Measurements from ENCODE around the gene KRTAP12-2. TPM values are rescaled to one million over a fixed set of nuclear protein-coding genes. Genes with fewer than 3 reads are reported as not detected.

The KRTAP12-2 gene
- total RNA-seq, 1 experiment from 2014 or later: not detected

DNA sequence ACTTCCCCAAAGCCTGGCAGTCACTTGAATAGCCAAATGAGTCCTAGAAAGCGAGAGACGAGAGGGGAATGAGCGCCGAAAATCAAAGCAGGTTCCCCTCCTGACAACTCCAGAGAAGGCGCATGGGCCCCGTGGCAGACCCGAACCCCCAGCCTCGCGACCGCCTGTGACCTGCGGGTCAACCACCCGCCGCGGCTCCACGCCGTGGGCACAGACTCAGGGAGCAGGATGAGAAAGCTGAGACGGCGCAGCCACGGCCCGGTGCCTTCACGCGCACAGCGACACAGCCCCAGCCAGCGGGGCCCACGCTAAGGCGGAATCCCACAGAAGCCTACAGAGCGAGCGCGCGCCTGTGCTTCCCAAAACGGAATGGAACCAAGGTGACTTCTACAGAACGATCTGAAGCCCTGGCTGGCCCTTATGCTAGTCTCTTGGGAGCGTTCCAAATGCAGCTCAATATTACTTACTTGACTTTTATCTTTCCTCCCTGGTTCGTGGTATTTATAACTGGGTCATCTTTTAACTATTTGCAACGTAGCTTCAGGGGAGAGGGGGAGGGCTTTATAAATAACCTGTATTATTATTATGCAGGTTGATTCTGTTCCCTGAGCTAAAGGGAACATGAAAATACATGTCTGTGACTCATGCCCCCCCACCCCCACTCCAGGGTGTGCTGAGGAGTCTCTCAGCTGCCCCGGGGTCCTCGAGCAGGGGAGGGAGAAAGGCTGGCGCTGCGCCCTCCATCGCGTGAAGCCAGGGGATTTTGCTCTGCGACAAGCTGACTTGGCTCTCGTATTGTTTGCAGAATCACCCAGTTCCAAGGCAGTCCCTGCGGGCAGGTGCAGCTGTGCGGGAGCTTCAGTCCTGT, 42.9 kb upstream of the KRTAP12-2 start:
- CTCF ChIA-PET: interaction anchor here (1.2 kb wide), 1 partner anchor 23 kb away, joined by 4 read pairs; no protein-coding TSS in a partner anchor

DNA sequence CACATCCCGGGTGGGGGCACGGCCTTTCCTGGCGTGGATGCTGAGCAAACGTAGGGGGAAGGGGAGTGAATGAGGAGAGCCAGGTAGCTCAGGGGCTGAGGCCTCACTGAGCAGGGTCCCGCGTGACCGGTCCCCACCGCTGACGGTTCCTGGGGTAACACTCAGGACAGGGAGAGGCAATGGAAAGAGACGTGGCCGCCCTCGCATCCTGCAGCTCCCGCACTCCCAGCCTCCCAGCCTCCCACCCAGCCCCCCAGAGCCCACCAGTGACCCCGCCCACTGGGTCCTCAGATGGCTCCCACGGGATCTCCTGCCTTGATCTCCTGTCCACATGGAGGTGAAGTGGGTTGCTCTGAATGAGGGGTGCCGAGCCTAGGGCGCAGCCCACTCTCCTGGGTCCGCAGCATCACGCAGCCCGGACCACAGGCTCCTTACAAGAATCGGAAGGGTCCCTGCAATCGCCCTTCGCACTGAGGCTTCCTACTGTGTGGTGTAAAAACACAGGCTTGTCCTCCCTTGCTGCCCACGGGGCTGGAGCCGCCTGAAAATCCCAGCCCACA, 42.2 kb upstream of the KRTAP12-2 start:
- no peak overlapping the region for H3K4me3 Mint-ChIP-seq (ENCODE audit: low read depth, unreplicated experiment)

More for the DNA sequence above, 42.9 kb upstream of the KRTAP12-2 start:
- TF ChIP-seq, protein P1, sequence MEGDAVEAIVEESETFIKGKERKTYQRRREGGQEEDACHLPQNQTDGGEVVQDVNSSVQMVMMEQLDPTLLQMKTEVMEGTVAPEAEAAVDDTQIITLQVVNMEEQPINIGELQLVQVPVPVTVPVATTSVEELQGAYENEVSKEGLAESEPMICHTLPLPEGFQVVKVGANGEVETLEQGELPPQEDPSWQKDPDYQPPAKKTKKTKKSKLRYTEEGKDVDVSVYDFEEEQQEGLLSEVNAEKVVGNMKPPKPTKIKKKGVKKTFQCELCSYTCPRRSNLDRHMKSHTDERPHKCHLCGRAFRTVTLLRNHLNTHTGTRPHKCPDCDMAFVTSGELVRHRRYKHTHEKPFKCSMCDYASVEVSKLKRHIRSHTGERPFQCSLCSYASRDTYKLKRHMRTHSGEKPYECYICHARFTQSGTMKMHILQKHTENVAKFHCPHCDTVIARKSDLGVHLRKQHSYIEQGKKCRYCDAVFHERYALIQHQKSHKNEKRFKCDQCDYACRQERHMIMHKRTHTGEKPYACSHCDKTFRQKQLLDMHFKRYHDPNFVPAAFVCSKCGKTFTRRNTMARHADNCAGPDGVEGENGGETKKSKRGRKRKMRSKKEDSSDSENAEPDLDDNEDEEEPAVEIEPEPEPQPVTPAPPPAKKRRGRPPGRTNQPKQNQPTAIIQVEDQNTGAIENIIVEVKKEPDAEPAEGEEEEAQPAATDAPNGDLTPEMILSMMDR (IDR thresholded peaks at IDR 0.05; ENCODE audit: unreplicated experiment): no peak
- Mint-ChIP-seq H3K36me3 (ENCODE audit: insufficient read depth, unreplicated experiment) (no peaks in the 10 kb centered on the region), H3K27me3 (ENCODE audit: unreplicated experiment) (peaks cover 86% of the 10 kb centered on the region), H3K4me3 (ENCODE audit: low read depth, unreplicated experiment) (no peak overlapping the region), H3K27ac (ENCODE audit: unreplicated experiment) (no peak overlapping the region), H3K9me3 (ENCODE audit: low read depth, unreplicated experiment) (peaks cover 3% of the 10 kb centered on the region), H3K4me1 (ENCODE audit: low read depth, unreplicated experiment) (no peaks in the 10 kb centered on the region)
- DNase-seq: no peak
- BruUV-seq (replicated peaks): no TSS peak
- intact Hi-C loops (cut with micrococcal nuclease; ENCODE audit: unreplicated experiment): no loop called here

DNA sequence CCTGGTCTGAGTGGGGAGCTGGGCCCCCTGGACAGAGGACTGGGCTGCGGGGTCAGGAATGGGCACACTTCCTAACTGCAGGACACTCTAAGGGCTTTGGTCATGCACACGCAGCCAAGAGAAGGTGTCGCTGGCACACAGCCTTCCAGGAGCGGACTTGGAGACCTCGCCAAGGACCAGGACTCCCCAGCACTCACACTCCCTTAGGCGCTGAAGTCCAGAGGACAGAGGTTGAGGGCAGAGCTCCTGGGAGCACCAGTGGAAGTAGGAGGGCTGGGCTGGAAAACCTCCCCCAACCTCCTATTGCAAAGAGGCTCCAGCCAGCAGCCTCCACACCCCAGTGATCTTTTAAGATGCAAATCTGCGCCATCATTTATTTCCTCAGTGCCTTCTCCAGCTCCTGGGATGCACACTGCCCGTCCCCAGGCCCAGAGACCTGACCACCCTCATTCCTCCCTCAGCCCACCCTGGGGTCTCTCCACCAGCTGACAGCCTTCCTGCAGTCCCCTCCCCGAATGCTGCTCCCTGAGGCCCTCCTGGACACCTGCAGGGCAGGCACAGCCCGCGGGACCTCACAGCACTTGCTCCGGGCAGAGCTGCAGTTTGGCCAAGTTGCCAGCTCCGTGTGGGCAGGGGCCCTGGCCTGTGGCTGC, 41.6 kb upstream of the KRTAP12-2 start:
- H3K4me3 Mint-ChIP-seq (ENCODE audit: low read depth, unreplicated experiment): no peak overlapping the region

More for the DNA sequence above, 42.2 kb upstream of the KRTAP12-2 start:
- no TSS peak for BruUV-seq (replicated peaks)
- no peaks in the 10 kb centered on the region for H3K4me1 Mint-ChIP-seq (ENCODE audit: low read depth, unreplicated experiment)
- peaks cover 3% of the 10 kb centered on the region for H3K9me3 Mint-ChIP-seq (ENCODE audit: low read depth, unreplicated experiment)
- intact Hi-C loops (cut with micrococcal nuclease; ENCODE audit: unreplicated experiment): no loop called here
- no peak overlapping the region for H3K27ac Mint-ChIP-seq (ENCODE audit: unreplicated experiment)
- no peak for DNase-seq
- H3K27me3 Mint-ChIP-seq (ENCODE audit: unreplicated experiment): peaks cover 86% of the 10 kb centered on the region
- no peaks in the 10 kb centered on the region for H3K36me3 Mint-ChIP-seq (ENCODE audit: insufficient read depth, unreplicated experiment)
- CTCF ChIA-PET: no interaction called here
- TF ChIP-seq, protein P1 (IDR thresholded peaks at IDR 0.05; ENCODE audit: unreplicated experiment): no peak

More for the DNA sequence above, 41.6 kb upstream of the KRTAP12-2 start:
- no peak for DNase-seq
- intact Hi-C loops (cut with micrococcal nuclease; ENCODE audit: unreplicated experiment): no loop called here
- CTCF ChIA-PET: interaction anchor here (0.6 kb wide), 1 partner anchor 1780 kb away, joined by 3 read pairs; no protein-coding TSS in a partner anchor
- peaks cover 3% of the 10 kb centered on the region for H3K9me3 Mint-ChIP-seq (ENCODE audit: low read depth, unreplicated experiment)
- no peaks in the 10 kb centered on the region for H3K36me3 Mint-ChIP-seq (ENCODE audit: insufficient read depth, unreplicated experiment)
- H3K27ac Mint-ChIP-seq (ENCODE audit: unreplicated experiment): no peak overlapping the region
- BruUV-seq (replicated peaks): no TSS peak
- no peaks in the 10 kb centered on the region for H3K4me1 Mint-ChIP-seq (ENCODE audit: low read depth, unreplicated experiment)
- TF ChIP-seq, protein P1 (IDR thresholded peaks at IDR 0.05; ENCODE audit: unreplicated experiment): no peak
- H3K27me3 Mint-ChIP-seq (ENCODE audit: unreplicated experiment): peaks cover 86% of the 10 kb centered on the region
